ENCODE measurements around the gene DRD2.

Gene DRD2

DNA sequence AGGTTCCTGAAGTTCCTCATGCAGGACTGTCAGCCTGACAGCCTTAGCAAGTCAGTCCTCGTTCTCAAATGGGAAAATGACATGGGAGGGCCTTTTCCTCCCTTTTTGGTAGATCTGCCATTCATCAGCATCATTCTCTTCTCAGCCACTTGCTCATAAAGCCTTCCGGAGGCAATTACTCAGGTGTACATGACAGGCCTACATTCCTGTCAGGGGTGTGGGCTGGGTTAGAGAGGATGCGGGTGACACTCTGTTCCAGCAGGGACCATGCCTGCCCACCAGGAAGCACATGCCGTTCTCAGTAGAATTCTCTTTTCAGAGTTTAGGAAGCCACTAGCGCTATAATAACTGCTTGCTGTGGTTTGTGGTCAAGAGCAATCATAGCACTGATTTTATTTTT, 111.8 kb downstream of the DRD2 start:
- no peak for DNase-seq

Measured in DMS79 (cell line).